Activated B cell treated with CpG ODN at 0.5 μM for 24 hours (primary cell): Measurements from ENCODE around the gene HAUS3. TPM values are rescaled to one million over a fixed set of nuclear protein-coding genes. Genes with fewer than 3 reads are reported as not detected.

Experiments used
- ATAC-seq: fragments of 200-7000 bp; cut with Tn5 transposase; one replicate; pipeline ENCODE4 v1.10.0; 2021; ENCODE audit warnings: low read depth, mild to moderate bottlenecking, moderate library complexity
- CTCF ChIA-PET: fragments of 350-600 bp; sonication (Branson Sonifier 250); formaldehyde crosslinking; loops from one replicate; lab custom pipeline; 2021; ENCODE audit warnings: antibody characterized with exemption; lab: Charles Lee
- POLR2A ChIA-PET: fragments of 350-600 bp; sonication (Branson Sonifier 250); formaldehyde crosslinking; loops from one replicate; lab custom pipeline; 2021; ENCODE audit warnings: antibody characterized with exemption; lab: Charles Lee
- DNase-seq: peaks from one replicate; pipeline ENCODE4 v3.0.0; 2022
- H3K27ac Mint-ChIP-seq: one replicate; pipeline ENCODE4 v1.8.0; 2020; ENCODE audit warnings: mixed read lengths
- H3K27me3 Mint-ChIP-seq: one replicate; pipeline ENCODE4 v1.8.0; 2021; ENCODE audit warnings: mixed read lengths
- H3K36me3 Mint-ChIP-seq: one replicate; pipeline ENCODE4 v1.8.0; 2021; ENCODE audit warnings: low read depth, mixed read lengths
- H3K4me1 Mint-ChIP-seq: one replicate; pipeline ENCODE4 v1.8.0; 2021; ENCODE audit warnings: mixed read lengths
- H3K4me3 Mint-ChIP-seq: one replicate; pipeline ENCODE4 v1.8.0; 2020; ENCODE audit warnings: mild to moderate bottlenecking, mixed read lengths
- H3K9me3 Mint-ChIP-seq: one replicate; pipeline ENCODE4 v1.8.0; 2020; ENCODE audit warnings: mixed read lengths
- intact Hi-C: fragments of 100-400 bp; cut with micrococcal nuclease; formaldehyde crosslinking; loops from one replicate; pipeline ENCODE4 v1.15.1; 2024
- total RNA-seq: library from RNA; stranded (reverse); gene quantifications from 2 replicates; pipeline ENCODE4 v1.2.3, GENCODE V29; 2022
- TF ChIP-seq, protein P1 (sequence below): fragments of 200-600 bp; IDR thresholded peaks from one replicate; pipeline ENCODE4 v1.8.0; 2022; ENCODE audit warnings: antibody characterized with exemption, mild to moderate bottlenecking

The HAUS3 gene
- total RNA-seq, 1 donor from 2014 or later = 17.9 TPM

DNA sequence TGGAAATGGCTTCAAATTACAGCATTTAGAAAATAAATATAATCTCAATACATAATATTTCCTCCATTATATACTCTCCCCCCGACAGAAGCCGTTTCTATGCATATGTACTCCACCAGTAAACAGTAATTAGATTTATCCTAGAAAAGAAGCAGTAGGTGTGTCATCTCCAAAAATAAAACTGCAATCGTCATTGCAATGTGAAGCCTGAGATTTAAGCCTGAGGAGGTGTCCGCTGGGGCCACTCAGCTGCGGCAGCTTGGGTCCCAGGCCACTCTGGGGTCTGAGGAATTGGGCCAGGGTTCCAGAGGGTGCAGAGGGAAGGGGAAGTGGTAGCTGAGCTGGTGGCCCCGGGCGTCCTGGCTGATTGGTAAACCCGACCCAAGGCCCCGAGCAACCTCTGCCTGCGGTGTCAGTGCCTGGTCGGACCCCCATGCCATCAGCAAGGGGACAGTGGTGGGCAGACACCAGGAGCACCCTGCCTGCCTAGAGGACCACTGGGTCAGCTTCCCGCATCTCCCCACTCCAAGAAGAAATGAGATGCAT, 27.8 kb upstream of the HAUS3 start:
- no peaks in the 10 kb centered on the region for H3K9me3 Mint-ChIP-seq
- CTCF ChIA-PET = no interaction called here
- POLR2A ChIA-PET = no interaction called here
- ATAC-seq (no peak), DNase-seq (no peak)
- H3K4me1 Mint-ChIP-seq = no peaks in the 10 kb centered on the region
- H3K27me3 Mint-ChIP-seq = no peaks in the 10 kb centered on the region
- TF ChIP-seq, protein P1, sequence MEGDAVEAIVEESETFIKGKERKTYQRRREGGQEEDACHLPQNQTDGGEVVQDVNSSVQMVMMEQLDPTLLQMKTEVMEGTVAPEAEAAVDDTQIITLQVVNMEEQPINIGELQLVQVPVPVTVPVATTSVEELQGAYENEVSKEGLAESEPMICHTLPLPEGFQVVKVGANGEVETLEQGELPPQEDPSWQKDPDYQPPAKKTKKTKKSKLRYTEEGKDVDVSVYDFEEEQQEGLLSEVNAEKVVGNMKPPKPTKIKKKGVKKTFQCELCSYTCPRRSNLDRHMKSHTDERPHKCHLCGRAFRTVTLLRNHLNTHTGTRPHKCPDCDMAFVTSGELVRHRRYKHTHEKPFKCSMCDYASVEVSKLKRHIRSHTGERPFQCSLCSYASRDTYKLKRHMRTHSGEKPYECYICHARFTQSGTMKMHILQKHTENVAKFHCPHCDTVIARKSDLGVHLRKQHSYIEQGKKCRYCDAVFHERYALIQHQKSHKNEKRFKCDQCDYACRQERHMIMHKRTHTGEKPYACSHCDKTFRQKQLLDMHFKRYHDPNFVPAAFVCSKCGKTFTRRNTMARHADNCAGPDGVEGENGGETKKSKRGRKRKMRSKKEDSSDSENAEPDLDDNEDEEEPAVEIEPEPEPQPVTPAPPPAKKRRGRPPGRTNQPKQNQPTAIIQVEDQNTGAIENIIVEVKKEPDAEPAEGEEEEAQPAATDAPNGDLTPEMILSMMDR = no peak
- H3K36me3 Mint-ChIP-seq = no peaks in the 10 kb centered on the region
- no peak overlapping the region for H3K27ac Mint-ChIP-seq
- intact Hi-C loops = no loop called here
- H3K4me3 Mint-ChIP-seq = no peak overlapping the region

DNA sequence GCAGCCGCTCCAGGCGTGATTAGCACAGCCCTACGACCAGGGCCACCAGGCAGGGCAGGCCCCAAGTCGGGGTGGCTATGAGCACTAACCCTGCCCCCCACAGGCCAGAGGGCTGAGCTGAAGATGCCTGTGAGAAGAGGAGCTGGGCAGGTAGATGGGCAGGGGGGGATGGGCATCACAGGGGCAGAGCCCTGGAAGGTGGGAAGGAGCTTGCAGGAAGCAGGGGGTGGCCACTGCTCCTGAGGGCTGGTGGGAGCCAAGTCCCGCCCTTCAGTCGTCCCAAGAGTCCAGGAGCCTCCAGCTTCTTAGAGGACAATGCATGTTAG, 27.2 kb upstream of the HAUS3 start:
- ChIA-PET POLR2A (no interaction called here), CTCF (no interaction called here)
- H3K27me3 Mint-ChIP-seq = no peaks in the 10 kb centered on the region
- no peaks in the 10 kb centered on the region for H3K36me3 Mint-ChIP-seq
- TF ChIP-seq, protein P1 = no peak
- no peak overlapping the region for H3K4me3 Mint-ChIP-seq
- ATAC-seq (no peak), DNase-seq (no peak)
- no peaks in the 10 kb centered on the region for H3K9me3 Mint-ChIP-seq
- no peaks in the 10 kb centered on the region for H3K4me1 Mint-ChIP-seq
- H3K27ac Mint-ChIP-seq = no peak overlapping the region
- intact Hi-C loops = no loop called here

DNA sequence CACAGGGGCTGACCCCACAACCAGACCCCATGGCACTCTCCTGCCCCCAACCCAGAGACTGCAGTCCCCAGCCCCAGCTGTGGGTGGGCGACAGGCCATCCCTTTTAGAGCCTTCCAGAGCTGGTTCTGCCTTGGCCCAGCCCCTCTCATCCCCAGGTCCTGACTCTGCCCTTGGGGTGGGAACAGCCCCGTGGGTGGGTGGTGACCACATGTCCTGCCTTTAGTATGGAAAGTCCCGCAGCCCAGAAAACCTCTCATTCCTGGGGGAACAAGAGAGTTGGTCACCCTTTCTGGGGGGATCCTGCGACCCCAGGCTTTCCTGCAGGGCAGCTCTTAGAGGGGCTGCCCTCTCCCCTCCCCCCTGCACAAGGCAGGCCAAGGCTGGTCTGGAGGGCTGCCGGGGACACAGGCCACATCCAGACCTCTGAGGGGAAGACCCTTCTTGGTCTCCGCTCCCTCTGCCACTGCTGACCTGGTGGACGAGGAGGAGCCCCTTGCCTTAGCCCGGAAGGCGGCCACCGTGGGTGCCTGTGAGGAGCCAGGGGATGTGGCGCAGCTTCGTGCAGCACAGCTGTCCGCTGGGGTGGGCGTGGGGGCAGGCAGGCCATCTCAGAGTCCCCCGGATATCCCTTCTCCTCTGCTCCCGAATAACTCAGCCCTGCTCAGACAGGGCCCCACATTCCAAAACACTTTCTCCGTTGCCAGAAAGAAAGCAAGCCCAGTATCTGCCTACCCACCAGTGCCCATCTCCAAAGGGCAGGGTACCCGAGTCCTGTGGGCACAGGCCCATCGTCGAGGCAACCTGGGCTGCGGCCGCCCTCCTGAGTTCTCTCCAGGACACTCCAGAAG, 26.7 kb upstream of the HAUS3 start:
- CTCF ChIA-PET = no interaction called here
- POLR2A ChIA-PET = interaction anchor here (1.1 kb wide), 1 partner anchor 31 kb away, joined by 3 read pairs; no protein-coding TSS in a partner anchor

DNA sequence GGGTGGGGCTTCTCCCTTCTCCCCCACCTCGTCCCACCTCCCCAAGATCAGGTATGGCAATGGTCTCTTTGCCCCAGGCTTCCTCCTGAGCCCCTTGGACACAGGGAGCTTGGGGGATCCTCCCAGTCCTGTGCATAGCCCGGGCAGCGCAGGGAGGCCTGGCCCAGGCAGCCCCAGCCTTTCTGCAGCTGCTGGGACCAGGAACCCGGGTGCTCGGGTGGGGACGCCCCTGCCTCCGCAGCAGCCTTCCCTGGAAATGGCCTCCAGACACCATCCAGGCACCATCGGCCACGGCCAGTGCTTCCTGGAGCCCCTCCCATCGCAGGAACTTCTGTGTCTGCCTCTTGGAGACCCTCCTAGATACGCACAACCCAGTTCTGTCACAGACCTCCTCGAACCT, 25.9 kb upstream of the HAUS3 start:
- Mint-ChIP-seq H3K36me3 (no peaks in the 10 kb centered on the region), H3K4me3 (no peak overlapping the region), H3K27me3 (no peaks in the 10 kb centered on the region), H3K9me3 (no peaks in the 10 kb centered on the region), H3K4me1 (peaks cover 7% of the 10 kb centered on the region), H3K27ac (no peak overlapping the region)
- POLR2A ChIA-PET = interaction anchor here (1.1 kb wide), 1 partner anchor 30 kb away, joined by 3 read pairs; no protein-coding TSS in a partner anchor
- ATAC-seq (no peak), DNase-seq (no peak)
- intact Hi-C loops = no loop called here
- CTCF ChIA-PET = no interaction called here
- TF ChIP-seq, protein P1 = no peak

More for the DNA sequence above, 26.7 kb upstream of the HAUS3 start:
- TF ChIP-seq, protein P1 = no peak
- Mint-ChIP-seq H3K36me3 (no peaks in the 10 kb centered on the region), H3K27me3 (no peaks in the 10 kb centered on the region), H3K9me3 (no peaks in the 10 kb centered on the region), H3K4me1 (peaks cover 2% of the 10 kb centered on the region), H3K4me3 (no peak overlapping the region), H3K27ac (no peak overlapping the region)
- ATAC-seq = no peak
- no peak for DNase-seq
- intact Hi-C loops = no loop called here

DNA sequence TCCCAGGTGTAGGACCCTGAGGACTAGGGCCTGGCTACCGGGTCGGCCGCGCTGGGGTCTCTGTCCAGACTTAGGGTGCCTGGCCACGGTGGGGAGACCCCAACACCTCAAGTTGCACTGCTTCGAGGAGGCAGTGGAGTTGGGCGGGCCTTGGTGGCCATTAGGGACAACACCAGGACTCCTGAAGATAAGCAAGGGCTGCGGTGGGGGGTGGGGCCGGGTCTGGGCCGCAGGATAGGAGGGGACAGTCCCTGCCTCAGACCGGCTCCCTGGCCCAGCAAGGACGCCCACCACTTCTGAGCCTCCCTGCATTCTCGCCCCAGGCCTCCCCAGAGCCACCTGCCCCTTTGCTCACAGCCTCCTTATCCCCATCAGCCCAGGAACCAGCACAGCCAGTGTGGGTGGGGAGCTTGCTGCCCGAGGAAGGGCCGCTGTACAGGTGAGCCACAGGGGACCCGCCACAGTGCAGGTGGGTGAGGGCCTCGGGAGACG, 25.4 kb upstream of the HAUS3 start:
- CTCF ChIA-PET = no interaction called here
- Mint-ChIP-seq H3K27me3 (no peaks in the 10 kb centered on the region), H3K9me3 (no peaks in the 10 kb centered on the region), H3K36me3 (no peaks in the 10 kb centered on the region), H3K27ac (no peak overlapping the region), H3K4me1 (peaks cover 7% of the 10 kb centered on the region), H3K4me3 (no peak overlapping the region)
- DNase-seq = no peak
- ATAC-seq = no peak
- intact Hi-C loops = no loop called here
- TF ChIP-seq, protein P1 = no peak
- POLR2A ChIA-PET = interaction anchor here (1.1 kb wide), 1 partner anchor 30 kb away, joined by 3 read pairs; no protein-coding TSS in a partner anchor
